ENCODE data around the gene LRRC56. TPM values are rescaled to one million over a fixed set of nuclear protein-coding genes. Genes with fewer than 3 reads are reported as not detected.

The LRRC56 gene
- total RNA-seq, 1 experiment from 2014 or later, result 2.1 TPM

- no peak for TF ChIP-seq EZH2 (IDR thresholded peaks at IDR 0.05; ENCODE audit: borderline replicate concordance, low read depth, low read length, poor library complexity, severe bottlenecking)
- TF ChIP-seq, protein P1, sequence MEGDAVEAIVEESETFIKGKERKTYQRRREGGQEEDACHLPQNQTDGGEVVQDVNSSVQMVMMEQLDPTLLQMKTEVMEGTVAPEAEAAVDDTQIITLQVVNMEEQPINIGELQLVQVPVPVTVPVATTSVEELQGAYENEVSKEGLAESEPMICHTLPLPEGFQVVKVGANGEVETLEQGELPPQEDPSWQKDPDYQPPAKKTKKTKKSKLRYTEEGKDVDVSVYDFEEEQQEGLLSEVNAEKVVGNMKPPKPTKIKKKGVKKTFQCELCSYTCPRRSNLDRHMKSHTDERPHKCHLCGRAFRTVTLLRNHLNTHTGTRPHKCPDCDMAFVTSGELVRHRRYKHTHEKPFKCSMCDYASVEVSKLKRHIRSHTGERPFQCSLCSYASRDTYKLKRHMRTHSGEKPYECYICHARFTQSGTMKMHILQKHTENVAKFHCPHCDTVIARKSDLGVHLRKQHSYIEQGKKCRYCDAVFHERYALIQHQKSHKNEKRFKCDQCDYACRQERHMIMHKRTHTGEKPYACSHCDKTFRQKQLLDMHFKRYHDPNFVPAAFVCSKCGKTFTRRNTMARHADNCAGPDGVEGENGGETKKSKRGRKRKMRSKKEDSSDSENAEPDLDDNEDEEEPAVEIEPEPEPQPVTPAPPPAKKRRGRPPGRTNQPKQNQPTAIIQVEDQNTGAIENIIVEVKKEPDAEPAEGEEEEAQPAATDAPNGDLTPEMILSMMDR (conservative IDR thresholded peaks at IDR 0.05; ENCODE audit: low read depth, low read length), result no peak
- Histone ChIP-seq H3K4me1 (ENCODE audit: insufficient read depth, low read length, poor library complexity, severe bottlenecking) (peaks cover 14% of the 10 kb centered on the region), H3K36me3 (ENCODE audit: insufficient read depth, low read length, poor library complexity, severe bottlenecking) (peaks cover 10% of the 10 kb centered on the region), H3K27ac (ENCODE audit: low read depth, low read length, poor library complexity, severe bottlenecking) (peak overlapping the region; percentile 100), H3K27me3 (replicated peaks; ENCODE audit: insufficient read depth, low read depth, low read length, poor library complexity) (no peaks in the 10 kb centered on the region), H3K4me3 (ENCODE audit: low read depth, low read length, poor library complexity, severe bottlenecking) (peak overlapping the region; percentile 91), H3K9me3 (ENCODE audit: low read depth, low read length, poor library complexity, severe bottlenecking) (no peaks in the 10 kb centered on the region)
- POLR2A ChIA-PET (ENCODE audit: low non-redundant PET), result interaction anchor here (0.7 kb wide), 1 partner anchor 307 kb away, joined by 5 read pairs; no protein-coding TSS in a partner anchor
- DNase-seq (ENCODE audit: low spot score), result no peak
- no TSS peak for BruUV-seq (replicated peaks)
- CTCF ChIA-PET, result no interaction called here
- intact Hi-C loops (cut with micrococcal nuclease; ENCODE audit: unreplicated experiment), result no loop called here
Observed at GRCh38 chr11:504994-505344, 32.4 kb upstream of the LRRC56 start.

DNA sequence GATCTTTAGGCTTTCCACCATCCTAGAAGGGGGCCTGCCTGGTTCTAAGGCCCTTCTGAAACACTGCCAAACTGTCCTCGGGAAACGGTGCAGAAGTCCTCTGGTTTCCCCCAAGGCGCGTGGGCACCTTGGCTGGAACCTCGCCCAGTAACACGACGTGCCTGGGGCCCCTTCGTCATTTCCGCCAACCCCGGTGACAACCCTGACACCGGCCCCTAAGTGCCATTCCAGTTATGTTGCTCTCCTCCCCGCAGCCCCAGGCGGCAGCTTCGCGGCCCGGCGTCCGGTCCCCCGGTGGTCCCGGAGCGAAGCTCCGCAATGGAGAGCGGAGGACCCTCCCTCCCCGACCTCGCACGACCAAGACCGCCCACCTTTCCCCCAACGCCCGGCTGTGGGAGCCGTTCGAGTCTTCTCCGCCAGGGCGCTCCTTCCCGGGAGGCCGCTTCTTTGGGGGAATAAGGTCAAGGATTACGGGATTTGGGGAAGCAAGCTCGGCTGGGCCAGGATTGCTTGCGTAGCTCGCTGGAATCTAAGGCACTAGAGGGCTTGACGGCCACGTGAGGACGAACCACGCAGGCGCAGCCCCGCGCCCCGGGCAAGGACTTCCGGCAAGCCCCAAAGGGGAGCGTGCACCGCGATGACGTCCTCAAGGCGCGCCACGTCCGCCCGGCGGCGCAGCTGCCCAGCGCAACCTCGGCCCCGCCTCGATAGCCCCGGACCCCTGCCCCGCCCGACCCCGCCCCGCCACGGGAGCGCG is 30.9 kb upstream of the LRRC56 start:
- CTCF ChIA-PET, result no interaction called here
- no peaks in the 10 kb centered on the region for H3K9me3 ChIP-seq (ENCODE audit: low read depth, low read length, poor library complexity, severe bottlenecking)
- peak; percentile 97 for DNase-seq (ENCODE audit: low spot score)
- peaks cover 5% of the 10 kb centered on the region for H3K36me3 ChIP-seq (ENCODE audit: insufficient read depth, low read length, poor library complexity, severe bottlenecking)
- H3K4me3 ChIP-seq (ENCODE audit: low read depth, low read length, poor library complexity, severe bottlenecking), result peak overlapping the region; percentile 91
- H3K4me1 ChIP-seq (ENCODE audit: insufficient read depth, low read length, poor library complexity, severe bottlenecking), result peaks cover 14% of the 10 kb centered on the region
- H3K27me3 ChIP-seq (replicated peaks; ENCODE audit: insufficient read depth, low read depth, low read length, poor library complexity), result no peaks in the 10 kb centered on the region
- BruUV-seq (replicated peaks), result TSS peak; percentile 54
- POLR2A ChIA-PET (ENCODE audit: low non-redundant PET), result interaction anchor here (1.0 kb wide), 1 partner anchor 99 kb away, joined by 4 read pairs; no protein-coding TSS in a partner anchor
- intact Hi-C loops (cut with micrococcal nuclease; ENCODE audit: unreplicated experiment), result no loop called here
- TF ChIP-seq EZH2 (IDR thresholded peaks at IDR 0.05; ENCODE audit: borderline replicate concordance, low read depth, low read length, poor library complexity, severe bottlenecking), result no peak
- TF ChIP-seq, protein P1 (conservative IDR thresholded peaks at IDR 0.05; ENCODE audit: low read depth, low read length), result no peak
- H3K27ac ChIP-seq (ENCODE audit: low read depth, low read length, poor library complexity, severe bottlenecking), result peak overlapping the region; percentile 100

- ChIA-PET CTCF (no interaction called here), POLR2A (ENCODE audit: low non-redundant PET) (interaction anchor here (1.0 kb wide), 1 partner anchor 100 kb away, joined by 4 read pairs; no protein-coding TSS in a partner anchor)
- Histone ChIP-seq H3K27me3 (replicated peaks; ENCODE audit: insufficient read depth, low read depth, low read length, poor library complexity) (no peaks in the 10 kb centered on the region), H3K4me3 (ENCODE audit: low read depth, low read length, poor library complexity, severe bottlenecking) (peak within 1 kb of the TSS; percentile 91), H3K4me1 (ENCODE audit: insufficient read depth, low read length, poor library complexity, severe bottlenecking) (peaks cover 14% of the 10 kb centered on the region), H3K9me3 (ENCODE audit: low read depth, low read length, poor library complexity, severe bottlenecking) (no peaks in the 10 kb centered on the region), H3K27ac (ENCODE audit: low read depth, low read length, poor library complexity, severe bottlenecking) (peak within 1 kb of the TSS; percentile 100), H3K36me3 (ENCODE audit: insufficient read depth, low read length, poor library complexity, severe bottlenecking) (no peaks in the 10 kb centered on the region)
- intact Hi-C loops (cut with micrococcal nuclease; ENCODE audit: unreplicated experiment), result no loop called here
- peak; percentile 94 for DNase-seq (ENCODE audit: low spot score)
- TF ChIP-seq, protein P1 (conservative IDR thresholded peaks at IDR 0.05; ENCODE audit: low read depth, low read length), result no peak
- no peak for TF ChIP-seq EZH2 (IDR thresholded peaks at IDR 0.05; ENCODE audit: borderline replicate concordance, low read depth, low read length, poor library complexity, severe bottlenecking)
- no TSS peak for BruUV-seq (replicated peaks)
Observed at GRCh38 chr11:506995-507726, 30.2 kb upstream of the LRRC56 start, which contains the start of gene RNH1. TSS of gene RNH1 (minus strand) at chr11:507242. CDS start at chr11:502162, 5,080 bp downstream.

Measured in A673 (cell line).